OCI-LY3 (cell line): ENCODE data around the gene TCP10L.

Experiments
- EZH2phosphoT487 ChIP-seq: fragments of 200-600 bp; shearing (Covaris generic); IDR thresholded peaks from 2 replicates; pipeline ENCODE4 v1.6.1; 2018; ENCODE audit warnings: antibody characterized with exemption, mixed run types, low read depth
- TF ChIP-seq, protein P1 (sequence below): fragments of 200-600, 300-600 bp; sonication (generic); IDR thresholded peaks from 2 replicates; pipeline ENCODE4 v1.5.1; 2014; ENCODE audit warnings: antibody characterized with exemption, low read length, low read depth

DNA sequence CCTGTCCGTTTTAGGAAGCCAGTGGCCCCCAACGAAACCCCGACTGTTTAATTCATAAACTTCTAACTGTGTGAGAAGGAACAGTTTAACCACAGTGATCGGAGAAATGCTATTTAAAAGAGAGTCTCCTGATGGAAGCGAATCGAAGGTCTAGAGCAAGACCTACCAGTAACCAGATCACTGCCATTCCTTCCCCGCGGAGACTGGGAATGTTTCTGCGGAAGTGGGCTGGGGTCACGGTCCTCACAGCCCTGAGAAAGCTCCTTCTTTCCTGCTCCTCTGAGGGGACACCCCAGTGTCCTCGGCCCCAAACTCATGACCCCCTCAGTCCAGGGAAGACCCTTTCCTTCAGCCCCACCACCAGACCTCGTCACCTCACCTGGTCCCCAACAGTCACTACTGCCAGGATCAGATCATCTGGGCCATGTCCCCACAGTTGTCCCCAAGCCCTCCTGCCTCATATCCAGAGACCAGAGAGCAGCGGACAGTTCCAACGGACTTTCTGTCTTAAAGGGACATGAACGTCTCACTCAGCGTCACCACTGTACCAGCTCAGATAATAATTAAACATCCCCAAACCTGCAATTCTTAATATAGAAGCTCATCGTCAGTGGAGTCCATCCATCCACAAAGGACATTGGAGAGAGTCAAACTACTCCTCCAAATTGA lies at the start of gene TCP10L:
- TF ChIP-seq, protein P1, sequence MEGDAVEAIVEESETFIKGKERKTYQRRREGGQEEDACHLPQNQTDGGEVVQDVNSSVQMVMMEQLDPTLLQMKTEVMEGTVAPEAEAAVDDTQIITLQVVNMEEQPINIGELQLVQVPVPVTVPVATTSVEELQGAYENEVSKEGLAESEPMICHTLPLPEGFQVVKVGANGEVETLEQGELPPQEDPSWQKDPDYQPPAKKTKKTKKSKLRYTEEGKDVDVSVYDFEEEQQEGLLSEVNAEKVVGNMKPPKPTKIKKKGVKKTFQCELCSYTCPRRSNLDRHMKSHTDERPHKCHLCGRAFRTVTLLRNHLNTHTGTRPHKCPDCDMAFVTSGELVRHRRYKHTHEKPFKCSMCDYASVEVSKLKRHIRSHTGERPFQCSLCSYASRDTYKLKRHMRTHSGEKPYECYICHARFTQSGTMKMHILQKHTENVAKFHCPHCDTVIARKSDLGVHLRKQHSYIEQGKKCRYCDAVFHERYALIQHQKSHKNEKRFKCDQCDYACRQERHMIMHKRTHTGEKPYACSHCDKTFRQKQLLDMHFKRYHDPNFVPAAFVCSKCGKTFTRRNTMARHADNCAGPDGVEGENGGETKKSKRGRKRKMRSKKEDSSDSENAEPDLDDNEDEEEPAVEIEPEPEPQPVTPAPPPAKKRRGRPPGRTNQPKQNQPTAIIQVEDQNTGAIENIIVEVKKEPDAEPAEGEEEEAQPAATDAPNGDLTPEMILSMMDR, result no peak
- TF ChIP-seq EZH2phosphoT487, result no peak
